ENCODE results near the gene JUP. TPM values are rescaled to one million over a fixed set of nuclear protein-coding genes. Genes with fewer than 3 reads are reported as not detected.

The JUP gene
- total RNA-seq, 1 experiment from 2014 or later, result 57.8 TPM

DNA sequence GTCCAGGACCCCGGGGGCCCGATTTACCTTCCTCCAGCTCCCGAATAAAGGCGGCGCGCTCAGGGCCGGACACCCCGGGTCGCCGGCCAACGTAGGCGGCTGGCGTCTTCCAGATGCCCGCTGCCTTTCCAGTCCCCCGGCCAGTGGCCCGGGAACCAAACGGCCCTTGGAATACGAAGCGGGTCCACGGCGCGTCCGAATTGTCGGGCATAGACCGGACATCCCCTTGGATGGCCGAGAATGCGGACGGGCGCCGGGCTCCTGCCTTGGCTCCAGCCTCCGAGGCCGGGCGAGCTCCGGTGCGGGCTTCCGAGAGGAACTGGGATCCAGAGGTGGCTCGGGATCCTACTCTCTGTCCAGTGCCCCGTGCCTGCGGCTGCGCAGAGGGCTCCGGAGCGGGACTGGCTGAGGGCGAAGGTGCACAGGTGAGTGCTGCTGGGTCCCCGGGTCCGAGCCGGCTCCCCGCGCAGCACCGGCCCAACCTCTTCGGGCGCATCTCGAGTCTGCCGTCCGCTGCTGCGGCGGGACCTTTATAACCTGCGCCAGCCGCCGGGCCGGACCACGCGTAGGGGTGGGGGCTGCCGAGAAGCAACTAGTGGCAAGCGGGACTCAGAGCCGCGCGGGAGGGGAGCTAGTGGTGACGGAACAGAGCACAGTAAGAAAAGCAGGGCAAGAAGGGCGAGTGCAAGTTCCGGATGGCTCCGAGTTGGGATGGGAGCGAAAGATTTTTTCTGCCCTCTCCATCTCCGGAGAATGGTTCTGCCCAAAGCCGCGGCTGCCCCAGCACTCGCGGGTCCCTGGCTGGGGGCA is 52.2 kb downstream of the JUP start, which contains the start of gene HAP1:
Gene HAP1, minus strand, starts transcription at position 505 of the 810 bp plus-strand sequence. Its CDS starts 9 bp downstream, at position 496.
- DNase-seq (ENCODE audit: low spot score), result peak; percentile 20
- in situ Hi-C loops (cut with HindIII; ENCODE audit: low sequenced_read_pairs), result no loop called here

GRCh38 chr17:41733348-41734138 is 53.0 kb downstream of the JUP start:
- in situ Hi-C loops (cut with HindIII; ENCODE audit: low sequenced_read_pairs), result no loop called here
- DNase-seq (ENCODE audit: low spot score), result no peak

GRCh38 chr17:41731836-41732235 is 54.7 kb downstream of the JUP start:
- in situ Hi-C loops (cut with HindIII; ENCODE audit: low sequenced_read_pairs), result no loop called here

GRCh38 chr17:41730479-41730878 is 56.0 kb downstream of the JUP start:
- DNase-seq (ENCODE audit: low spot score), result no peak
- in situ Hi-C loops (cut with HindIII; ENCODE audit: low sequenced_read_pairs), result no loop called here

More at GRCh38 chr17:41731836-41732235, 54.7 kb downstream of the JUP start:
- no peak for DNase-seq (ENCODE audit: low spot score)

DNA sequence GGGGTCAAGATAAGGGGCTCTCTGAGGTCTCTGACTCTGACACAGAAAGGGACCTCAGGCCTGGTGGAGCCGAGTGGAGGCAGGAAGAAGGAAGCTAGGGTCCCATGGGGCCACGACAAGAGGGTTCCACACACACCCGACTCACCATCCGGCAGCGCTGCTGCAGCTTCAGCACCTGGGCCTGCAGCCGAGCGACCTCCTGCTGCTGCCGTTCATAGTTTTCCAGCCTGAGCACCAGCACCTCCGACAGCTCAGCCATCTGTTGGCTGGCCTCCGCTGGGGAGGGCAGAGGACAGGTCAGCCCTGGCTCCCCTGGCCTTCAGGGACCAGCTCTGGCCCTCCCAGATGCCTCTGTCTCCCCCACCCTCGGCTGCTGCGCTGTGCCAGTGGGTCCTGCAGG is 58.5 kb downstream of the JUP start:
- in situ Hi-C loops (cut with HindIII; ENCODE audit: low sequenced_read_pairs), result loop anchor here (10.0 kb wide), 1 partner anchor 227 kb away; no protein-coding TSS in a partner anchor
- no peak for DNase-seq (ENCODE audit: low spot score)

DNA sequence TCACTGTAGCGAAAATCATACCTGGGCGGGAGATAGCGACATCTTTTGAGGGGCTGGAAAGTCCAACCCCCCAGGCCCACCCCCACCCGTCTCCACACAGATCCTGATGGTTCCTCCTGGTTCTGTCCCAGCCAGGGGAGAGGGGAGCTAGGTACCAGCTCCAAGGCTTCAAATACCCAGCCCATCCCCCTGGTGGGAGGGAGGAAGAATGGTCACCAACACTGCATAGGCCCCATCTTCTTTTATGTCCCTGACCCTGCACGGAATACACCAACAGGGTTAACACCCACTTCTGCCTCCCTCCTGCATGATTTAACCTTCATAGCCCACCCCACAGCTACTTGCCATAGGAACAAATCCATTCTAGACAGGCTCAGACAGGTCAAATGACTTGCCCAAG is 61.4 kb downstream of the JUP start:
- in situ Hi-C loops (cut with HindIII; ENCODE audit: low sequenced_read_pairs), result loop anchor here (10.0 kb wide), 1 partner anchor 230 kb away; no protein-coding TSS in a partner anchor
- DNase-seq (ENCODE audit: low spot score), result no peak

GRCh38 chr17:41724476-41725050 is 61.9 kb downstream of the JUP start:
- in situ Hi-C loops (cut with HindIII; ENCODE audit: low sequenced_read_pairs), result loop anchor here (10.0 kb wide), 1 partner anchor 230 kb away; no protein-coding TSS in a partner anchor
- no peak for DNase-seq (ENCODE audit: low spot score)

- in situ Hi-C loops (cut with HindIII; ENCODE audit: low sequenced_read_pairs), result loop anchor here (10.0 kb wide), 1 partner anchor 231 kb away; no protein-coding TSS in a partner anchor
- no peak for DNase-seq (ENCODE audit: low spot score)
Measured at GRCh38 chr17:41723801-41724475, 62.6 kb downstream of the JUP start.

DNA sequence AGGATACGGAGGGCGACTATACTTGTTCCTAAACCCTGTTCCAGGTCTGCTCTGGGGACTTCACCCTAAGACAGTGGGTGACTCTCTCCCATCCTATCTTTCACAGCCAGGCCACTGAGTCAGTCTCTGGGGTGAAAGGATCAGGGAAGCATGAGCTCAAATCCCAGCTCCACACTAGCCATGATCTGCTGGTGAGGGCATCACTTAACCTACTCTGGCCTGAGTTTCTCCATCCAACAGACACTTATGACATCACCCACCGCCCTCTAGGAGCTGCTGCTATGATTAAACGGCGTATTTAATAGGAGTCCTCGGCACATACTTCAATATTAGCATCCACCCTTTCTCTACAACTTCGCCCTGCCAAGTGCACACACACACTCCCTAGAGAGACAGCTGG is 64.3 kb downstream of the JUP start:
- no peak for DNase-seq (ENCODE audit: low spot score)
- in situ Hi-C loops (cut with HindIII; ENCODE audit: low sequenced_read_pairs), result loop anchor here (10.0 kb wide), 1 partner anchor 233 kb away; no protein-coding TSS in a partner anchor

- in situ Hi-C loops (cut with HindIII; ENCODE audit: low sequenced_read_pairs), result no loop called here
- DNase-seq (ENCODE audit: low spot score), result no peak
Measured at GRCh38 chr17:41718287-41718645, 68.2 kb downstream of the JUP start.

DNA sequence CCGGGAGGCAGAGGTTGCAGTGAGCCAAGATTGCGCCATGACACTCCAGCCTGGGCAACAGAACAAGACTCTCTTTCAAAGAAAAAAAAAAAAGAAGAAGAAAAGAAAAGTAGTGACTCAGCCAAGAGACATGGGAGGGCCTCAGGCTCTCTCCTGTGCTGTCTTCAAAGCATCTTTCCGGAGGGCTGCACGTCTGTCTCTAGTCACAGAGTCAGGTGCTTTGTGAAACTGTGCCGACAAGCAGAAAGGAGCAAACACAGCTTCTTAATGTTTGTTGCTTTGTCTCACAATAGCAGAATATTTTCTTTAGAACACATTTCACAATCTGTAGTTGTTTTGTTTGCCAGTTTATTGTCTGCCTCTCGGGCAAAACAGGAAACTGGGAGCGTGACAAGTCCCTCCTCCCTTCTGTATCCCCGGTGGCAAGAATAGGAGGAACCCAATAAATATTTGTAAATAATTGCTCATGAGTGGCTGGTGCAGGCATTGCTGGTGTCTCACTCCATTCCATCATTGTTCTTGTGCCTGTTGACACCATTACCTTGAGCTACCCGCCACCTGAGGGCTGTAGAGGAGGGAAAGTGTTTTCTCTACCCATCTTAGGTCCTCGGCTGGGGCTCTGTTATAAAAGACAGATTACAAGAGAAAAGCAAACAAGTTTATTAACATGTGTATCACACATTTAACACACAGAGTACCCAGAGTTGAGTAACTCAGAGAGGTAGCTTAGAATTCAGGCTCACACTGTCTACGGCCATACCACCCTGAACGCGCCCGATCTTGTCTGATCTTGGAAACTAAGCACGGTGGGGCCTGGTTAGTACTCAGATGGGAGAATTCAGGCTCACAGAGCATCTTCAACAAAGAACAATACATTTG is 68.9 kb downstream of the JUP start:
- in situ Hi-C loops (cut with HindIII; ENCODE audit: low sequenced_read_pairs), result no loop called here
- DNase-seq (ENCODE audit: low spot score), result no peak

GRCh38 chr17:41711669-41712400 is 74.7 kb downstream of the JUP start, which contains the start of gene GAST:
GAST (plus strand) TSS chr17:41712331; CDS start chr17:41715437, 3,106 bp downstream.
- no peak for DNase-seq (ENCODE audit: low spot score)
- in situ Hi-C loops (cut with HindIII; ENCODE audit: low sequenced_read_pairs), result no loop called here

DNA sequence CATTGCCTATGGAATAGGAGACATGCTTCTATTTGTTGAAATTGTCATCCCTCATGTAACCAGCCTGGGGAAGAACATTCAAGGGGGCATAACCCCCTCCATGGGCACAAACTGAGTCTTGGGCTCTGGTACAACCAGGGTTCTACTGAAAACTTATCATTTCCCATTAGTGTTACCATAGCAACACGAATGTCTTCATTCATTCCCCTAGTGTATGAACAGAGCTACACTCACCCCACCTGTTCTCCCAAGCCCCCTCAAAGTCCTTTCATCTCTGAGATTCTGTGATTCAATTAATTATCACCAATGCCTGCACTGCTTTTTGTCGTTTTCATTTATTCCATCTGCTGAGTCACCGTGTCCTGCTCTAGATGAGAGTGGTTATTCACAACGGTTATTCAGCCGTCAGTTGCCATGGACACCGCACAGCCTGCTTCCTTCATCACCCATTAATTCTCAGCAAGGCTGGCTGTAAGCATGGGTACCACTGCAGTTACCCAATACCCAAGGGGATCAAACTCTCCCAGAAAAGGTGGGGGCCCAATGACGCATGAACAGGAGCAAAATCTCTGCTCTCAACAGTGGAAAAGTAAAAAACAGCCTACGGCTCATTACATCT is 75.9 kb downstream of the JUP start:
- in situ Hi-C loops (cut with HindIII; ENCODE audit: low sequenced_read_pairs), result no loop called here
- no peak for DNase-seq (ENCODE audit: low spot score)

GRCh38 chr17:41707803-41708669 is 78.5 kb downstream of the JUP start:
- in situ Hi-C loops (cut with HindIII; ENCODE audit: low sequenced_read_pairs), result no loop called here

DNA sequence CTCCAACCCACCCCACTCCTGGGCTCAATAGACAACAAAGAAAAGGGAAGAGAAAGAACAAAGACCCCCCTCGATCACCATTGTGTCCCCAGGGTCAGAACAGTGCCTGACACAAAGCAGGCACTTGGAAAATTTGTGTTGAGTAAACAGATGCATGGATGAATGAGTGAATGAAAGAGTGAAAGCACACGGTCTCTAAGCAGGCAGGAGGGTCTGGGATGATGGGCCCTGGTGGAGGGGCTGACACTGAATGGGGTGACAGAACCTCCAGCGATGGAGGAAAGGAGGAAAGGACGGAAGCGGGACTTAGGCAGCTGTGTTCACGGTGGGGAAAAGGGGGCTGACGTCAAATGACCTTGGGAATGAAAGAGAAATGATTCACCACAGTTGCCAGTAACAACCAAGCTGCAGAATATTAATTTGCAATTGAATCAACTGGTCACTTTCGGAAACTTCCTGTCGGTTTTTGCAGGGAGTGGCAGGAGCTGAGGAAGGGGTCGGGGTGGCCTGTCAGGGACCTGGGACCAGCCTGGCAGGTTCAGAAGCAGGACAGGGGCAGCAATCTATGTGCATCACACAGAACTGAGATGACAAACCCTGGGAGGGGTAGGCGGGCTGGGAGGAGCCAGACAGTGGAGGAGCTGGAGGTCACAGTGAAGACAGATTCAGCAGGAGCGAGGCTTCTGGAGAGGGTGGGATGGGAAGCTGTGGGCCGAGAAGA is 81.1 kb downstream of the JUP start:
- DNase-seq (ENCODE audit: low spot score), result no peak
- in situ Hi-C loops (cut with HindIII; ENCODE audit: low sequenced_read_pairs), result no loop called here

More at GRCh38 chr17:41707803-41708669, 78.5 kb downstream of the JUP start:
- DNase-seq (ENCODE audit: low spot score), result no peak
